Right atrium auricular region (tissue), 2 donors: ENCODE results near the gene FAM219A. TPM values are rescaled to one million over a fixed set of nuclear protein-coding genes. Genes with fewer than 3 reads are reported as not detected.

Experiments
- DNase-seq: peaks from one replicate; pipeline ENCODE4 v3.0.0-alpha.2; 2019; ENCODE audit warnings: low spot score
- H3K27ac ChIP-seq, 2 donors: fragments of 200-600 bp; sonication (generic); 1 replicate in 1 of 2; 2 replicates in 1 of 2; pipeline ENCODE4 v1.5.1; 2016 to 2019
- H3K27me3 ChIP-seq, 2 donors: fragments of 200-600 bp; sonication (generic); one replicate each; pipeline versions ENCODE4 v1.5.1 to v1.6.0; 2017 to 2019
- H3K36me3 ChIP-seq: fragments of 200-600 bp; sonication (generic); one replicate; pipeline ENCODE4 v1.5.1; 2016
- H3K4me1 ChIP-seq, 2 donors: fragments of 200-600 bp; sonication (generic); one replicate each; pipeline versions ENCODE4 v1.5.1 to v1.6.0; 2017 to 2019
- H3K4me3 ChIP-seq, 2 donors: fragments of 200-600 bp; sonication (generic); 1 replicate in 1 of 2; 2 replicates in 1 of 2; pipeline ENCODE4 v1.5.1; 2017 to 2019; ENCODE audit warnings: mild to moderate bottlenecking in 1 of 2, moderate library complexity in 1 of 2
- H3K9me3 ChIP-seq, 2 donors: fragments of 200-600 bp; sonication (generic); one replicate each; pipeline ENCODE4 v1.5.1; 2019
- CTCF ChIP-seq, 2 donors: fragments of 200-600 bp; sonication (generic); IDR thresholded peaks; one replicate each; pipeline ENCODE4 v1.5.1; 2019; ENCODE audit warnings: antibody characterized with exemption in 2 of 2
- total RNA-seq, 2 donors: library from RNA; depleted of rRNA; stranded (reverse); fragments of >200 nt; gene quantifications; one replicate each; pipeline ENCODE4 v1.1.0, GENCODE V29; 2016

FAM219A gene
- total RNA-seq, 2 donors from 2014 or later = 10.5 to 19.9 TPM

GRCh38 chr9:34437006-34437925 lies 21.1 kb downstream of the FAM219A start:
- H3K4me1 ChIP-seq = peaks cover 0 to 35% of the 10 kb centered on the region in 2 donors
- H3K27me3 ChIP-seq = no peaks in the 10 kb centered on the region
- no peaks in the 10 kb centered on the region for H3K36me3 ChIP-seq
- peak; percentile 66 for DNase-seq
- no peak overlapping the region for H3K4me3 ChIP-seq
- H3K9me3 ChIP-seq = no peaks in the 10 kb centered on the region
- H3K27ac ChIP-seq = no peak overlapping the region
- TF ChIP-seq CTCF (IDR thresholded peaks at IDR 0.05) = peak; percentile 60 to 82

- Histone ChIP-seq H3K27ac (no peak overlapping the region), H3K27me3 (no peaks in the 10 kb centered on the region), H3K36me3 (no peaks in the 10 kb centered on the region), H3K4me3 (no peak overlapping the region), H3K4me1 (peaks cover 0 to 27% of the 10 kb centered on the region in 2 donors), H3K9me3 (no peaks in the 10 kb centered on the region)
- DNase-seq = no peak
- no peak for TF ChIP-seq CTCF (IDR thresholded peaks at IDR 0.05)
Observed at GRCh38 chr9:34431667-34432066, 26.7 kb downstream of the FAM219A start.

- no peaks in the 10 kb centered on the region for H3K36me3 ChIP-seq
- H3K9me3 ChIP-seq = no peaks in the 10 kb centered on the region
- no peak overlapping the region for H3K4me3 ChIP-seq
- no peaks in the 10 kb centered on the region for H3K27me3 ChIP-seq
- H3K4me1 ChIP-seq = peaks cover 0 to 27% of the 10 kb centered on the region in 2 donors
- peak; percentile 68 for DNase-seq
- TF ChIP-seq CTCF (IDR thresholded peaks at IDR 0.05) = no peak
- no peak overlapping the region for H3K27ac ChIP-seq
Observed at GRCh38 chr9:34430843-34431437, 27.4 kb downstream of the FAM219A start.

GRCh38 chr9:34428325-34428958 lies 29.9 kb downstream of the FAM219A start:
- Histone ChIP-seq H3K27me3 (no peaks in the 10 kb centered on the region), H3K9me3 (no peaks in the 10 kb centered on the region), H3K4me1 (peaks cover 0 to 27% of the 10 kb centered on the region in 2 donors), H3K4me3 (no peak overlapping the region), H3K27ac (no peak overlapping the region), H3K36me3 (no peaks in the 10 kb centered on the region)
- no peak for DNase-seq
- TF ChIP-seq CTCF (IDR thresholded peaks at IDR 0.05) = no peak

GRCh38 chr9:34426347-34427074 lies 31.9 kb downstream of the FAM219A start:
- Histone ChIP-seq H3K9me3 (no peaks in the 10 kb centered on the region), H3K4me3 (no peak overlapping the region), H3K36me3 (no peaks in the 10 kb centered on the region), H3K4me1 (peaks cover 0 to 21% of the 10 kb centered on the region in 2 donors), H3K27ac (no peak overlapping the region), H3K27me3 (no peaks in the 10 kb centered on the region)
- no peak for DNase-seq
- TF ChIP-seq CTCF (IDR thresholded peaks at IDR 0.05) = no peak
